ENCODE results near the gene RBBP4. TPM values are rescaled to one million over a fixed set of nuclear protein-coding genes. Genes with fewer than 3 reads are reported as not detected.

Gene RBBP4
- total RNA-seq, 3 donors from 2014 or later, result 120 to 156 (median 136) TPM

DNA sequence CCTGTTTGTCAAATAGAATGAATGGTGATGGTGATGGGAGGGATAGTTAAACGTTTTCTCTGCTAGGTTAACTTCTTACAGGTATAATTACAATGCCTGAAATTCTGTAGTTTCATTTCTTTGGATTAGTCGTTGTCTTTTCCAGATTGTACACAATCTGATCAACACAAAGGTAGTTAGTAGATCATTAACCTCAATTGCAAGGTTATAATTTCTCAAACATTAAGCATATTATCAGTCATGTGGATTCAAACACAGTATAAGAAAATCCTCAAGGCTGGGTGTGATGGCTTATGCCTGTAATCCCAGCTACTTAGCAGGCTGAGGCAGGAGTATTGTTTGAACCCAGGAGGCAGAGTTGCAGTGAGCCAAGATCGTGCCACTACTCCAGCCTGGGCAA lies 31.0 kb downstream of the RBBP4 start:
- intact Hi-C loops (cut with DNase I, micrococcal nuclease), result no loop called here
- DNase-seq, result no peak
- no peaks in the 10 kb centered on the region for H3K9me3 ChIP-seq
- no peak for TF ChIP-seq CTCF (IDR thresholded peaks at IDR 0.05)
- H3K4me1 ChIP-seq (ENCODE audit: low read depth), result peaks cover 26% of the 10 kb centered on the region
- ATAC-seq, result peak; percentile 12
- H3K4me3 ChIP-seq, result no peak overlapping the region
- peaks cover 2% of the 10 kb centered on the region for H3K36me3 ChIP-seq (ENCODE audit: low read depth)

GRCh38 chr1:32683397-32683796 lies 32.4 kb downstream of the RBBP4 start:
- H3K36me3 ChIP-seq (ENCODE audit: low read depth), result peaks cover 2% of the 10 kb centered on the region
- intact Hi-C loops (cut with DNase I, micrococcal nuclease), result no loop called here
- H3K9me3 ChIP-seq, result no peaks in the 10 kb centered on the region
- no peak for TF ChIP-seq CTCF (IDR thresholded peaks at IDR 0.05)
- DNase-seq, result no peak
- no peak overlapping the region for H3K4me3 ChIP-seq
- ATAC-seq, result no peak
- peaks cover 26% of the 10 kb centered on the region for H3K4me1 ChIP-seq (ENCODE audit: low read depth)

DNA sequence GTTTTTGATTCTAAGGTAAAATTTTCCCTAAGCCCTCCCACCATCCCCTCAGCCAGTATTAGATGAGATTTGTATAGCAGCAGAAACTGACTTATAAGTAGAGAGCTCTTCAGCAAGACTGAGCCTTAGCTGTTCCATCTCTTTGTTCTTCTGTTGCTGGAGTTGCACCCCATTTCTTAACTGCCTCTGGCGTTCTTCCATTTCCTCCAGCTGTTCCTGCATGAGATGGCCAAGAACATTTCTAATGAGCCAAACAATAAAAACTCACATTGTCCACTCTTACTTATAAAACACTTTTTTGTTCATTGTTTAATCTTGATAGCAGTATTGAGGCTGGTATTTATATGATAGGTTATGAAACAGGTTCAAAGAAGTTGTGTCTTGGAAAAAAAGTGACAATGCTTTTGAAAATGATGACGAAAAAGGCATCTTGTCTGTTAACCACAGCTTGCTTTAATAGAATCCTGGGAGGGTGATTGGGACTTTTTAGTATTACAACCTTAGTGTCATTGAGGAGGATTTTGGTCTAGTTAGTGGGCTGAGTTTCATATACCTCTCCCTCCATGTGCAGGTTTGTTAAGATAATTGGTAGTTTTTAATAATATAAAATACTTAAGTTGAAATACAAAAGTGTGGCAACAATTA lies 33.3 kb downstream of the RBBP4 start:
- intact Hi-C loops (cut with DNase I, micrococcal nuclease), result no loop called here
- DNase-seq (peak in 1 of 3 donors; percentile 71), ATAC-seq (peak; percentile 66)
- no peak for TF ChIP-seq CTCF (IDR thresholded peaks at IDR 0.05)
- H3K4me1 ChIP-seq (ENCODE audit: low read depth), result peaks cover 26% of the 10 kb centered on the region
- no peak overlapping the region for H3K4me3 ChIP-seq
- H3K36me3 ChIP-seq (ENCODE audit: low read depth), result peaks cover 2% of the 10 kb centered on the region
- H3K9me3 ChIP-seq, result no peaks in the 10 kb centered on the region

GRCh38 chr1:32685498-32685897 lies 34.5 kb downstream of the RBBP4 start:
- Histone ChIP-seq H3K4me1 (ENCODE audit: low read depth) (peaks cover 26% of the 10 kb centered on the region), H3K36me3 (ENCODE audit: low read depth) (peaks cover 2% of the 10 kb centered on the region), H3K4me3 (no peak overlapping the region), H3K9me3 (no peaks in the 10 kb centered on the region)
- intact Hi-C loops (cut with DNase I, micrococcal nuclease), result no loop called here
- ATAC-seq, result no peak
- no peak for TF ChIP-seq CTCF (IDR thresholded peaks at IDR 0.05)
- no peak for DNase-seq

DNA sequence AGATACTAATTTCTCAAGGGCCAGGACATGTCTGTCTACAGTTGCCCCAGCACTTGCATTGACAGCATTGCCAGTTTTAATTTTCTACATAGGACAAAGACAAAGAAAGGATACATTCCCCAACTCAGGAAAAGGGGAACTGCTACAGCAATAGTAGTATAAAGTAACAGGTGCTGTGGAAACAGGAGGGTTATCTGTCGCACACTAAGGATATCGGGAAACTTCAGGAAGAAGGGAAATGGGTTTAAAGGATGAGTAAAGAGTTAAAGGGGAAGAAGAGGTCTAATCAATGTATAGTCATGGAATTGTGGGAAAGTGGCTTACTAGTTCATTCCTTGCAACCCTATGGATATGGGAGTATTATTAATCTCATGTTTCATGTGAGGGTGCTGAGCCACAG lies 35.4 kb downstream of the RBBP4 start:
- no peak for TF ChIP-seq CTCF (IDR thresholded peaks at IDR 0.05)
- Histone ChIP-seq H3K4me1 (ENCODE audit: low read depth) (peaks cover 21% of the 10 kb centered on the region), H3K36me3 (ENCODE audit: low read depth) (no peaks in the 10 kb centered on the region), H3K9me3 (no peaks in the 10 kb centered on the region), H3K4me3 (no peak overlapping the region)
- ATAC-seq, result no peak
- DNase-seq, result no peak
- intact Hi-C loops (cut with DNase I, micrococcal nuclease), result no loop called here
